HG03378 (cell line): ENCODE data around the gene JAKMIP2.
"Not testable (repeated sequence)": the region's sequence is repeated elsewhere in the genome, so short reads cannot be mapped to it uniquely, and the experiment has no call there.

ENCODE experiments used
- ATAC-seq: cut with Tn5 transposase; IDR thresholded peaks from one replicate; pipeline ENCODE4 v1.9.1; 2021; ENCODE audit warnings: mild to moderate bottlenecking, moderate library complexity; ENCODE audit not compliant: unreplicated experiment

The JAKMIP2 gene

DNA sequence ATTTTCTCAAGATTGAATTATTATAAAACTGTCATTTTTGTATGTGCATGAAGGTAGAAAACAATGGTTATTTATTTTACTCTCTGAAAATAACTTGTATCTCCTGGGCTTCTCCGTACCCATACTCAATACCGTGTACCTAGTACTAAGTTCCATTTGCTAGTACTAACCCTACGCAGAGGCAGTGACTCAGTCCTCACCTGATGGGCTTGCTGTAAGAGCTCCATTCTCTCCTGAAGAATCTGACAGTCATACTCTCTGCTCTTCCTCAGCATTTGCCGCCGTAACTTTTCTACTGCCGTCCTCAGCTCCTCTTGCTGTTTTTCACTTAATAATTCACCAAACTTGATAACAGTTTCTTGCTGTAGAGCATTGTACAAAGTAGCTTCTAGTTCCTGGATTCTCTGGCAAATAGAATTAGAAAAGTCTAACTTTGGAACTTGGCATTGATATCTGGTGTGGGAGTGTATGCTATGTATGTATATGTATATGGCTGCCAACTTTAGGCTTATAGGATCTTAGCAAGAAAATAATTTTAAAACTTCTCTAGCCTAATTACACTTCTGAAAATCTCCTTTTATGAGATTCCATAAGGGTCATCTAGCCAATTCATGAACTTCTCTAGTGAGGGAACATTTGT lies 164.7 kb downstream of the JAKMIP2 start:
- no peak for ATAC-seq

GRCh38 chr5:147617191-147617606 lies 165.3 kb downstream of the JAKMIP2 start:
- no peak for ATAC-seq

GRCh38 chr5:147616421-147616820 lies 166.1 kb downstream of the JAKMIP2 start:
- no peak for ATAC-seq

- no peak for ATAC-seq
These were observed 169.2 kb downstream of the JAKMIP2 start for GRCh38 chr5:147613359-147613758.

DNA sequence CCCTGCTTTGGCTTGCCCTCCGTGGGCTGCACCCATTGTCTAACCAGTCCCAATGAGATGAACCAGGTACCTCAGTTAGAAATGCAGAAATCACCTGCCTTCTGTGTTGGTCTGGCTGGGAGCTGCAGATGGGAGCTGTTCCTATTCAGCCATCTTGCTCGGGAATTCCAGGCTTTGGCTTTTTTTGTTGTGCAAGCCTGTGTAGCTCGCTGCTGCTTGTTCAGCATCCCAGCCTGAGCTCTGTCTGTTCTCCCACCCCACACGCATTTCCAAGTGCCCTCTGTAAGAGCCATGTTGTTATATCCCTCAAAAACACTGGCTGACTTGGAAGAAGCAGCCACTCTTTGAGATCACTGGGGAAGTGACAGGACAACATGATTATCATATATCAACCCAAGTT lies 171.0 kb downstream of the JAKMIP2 start:
- ATAC-seq = no peak

DNA sequence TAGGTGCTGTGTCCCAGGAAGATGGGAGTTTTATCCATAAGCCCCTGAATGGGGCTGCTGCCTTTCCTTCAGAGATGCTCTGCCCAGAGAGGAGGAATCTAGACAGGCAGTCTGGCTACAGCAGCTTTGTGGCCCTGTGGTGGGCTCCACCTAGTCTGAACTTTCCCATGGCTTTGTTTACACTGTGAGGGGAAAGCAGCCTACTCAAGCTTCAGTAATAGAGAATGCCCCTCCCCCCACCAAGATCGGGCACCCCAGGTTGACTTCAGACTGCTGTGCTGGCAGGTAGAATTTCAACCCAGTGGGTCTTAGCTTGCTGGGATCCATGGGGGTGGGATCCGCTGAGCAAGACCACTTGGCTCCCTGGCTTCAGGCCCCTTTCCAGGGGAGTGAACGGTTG lies 171.7 kb downstream of the JAKMIP2 start:
- no peak for ATAC-seq

- ATAC-seq = no peak
These were observed 180.9 kb downstream of the JAKMIP2 start for GRCh38 chr5:147601652-147602051.

DNA sequence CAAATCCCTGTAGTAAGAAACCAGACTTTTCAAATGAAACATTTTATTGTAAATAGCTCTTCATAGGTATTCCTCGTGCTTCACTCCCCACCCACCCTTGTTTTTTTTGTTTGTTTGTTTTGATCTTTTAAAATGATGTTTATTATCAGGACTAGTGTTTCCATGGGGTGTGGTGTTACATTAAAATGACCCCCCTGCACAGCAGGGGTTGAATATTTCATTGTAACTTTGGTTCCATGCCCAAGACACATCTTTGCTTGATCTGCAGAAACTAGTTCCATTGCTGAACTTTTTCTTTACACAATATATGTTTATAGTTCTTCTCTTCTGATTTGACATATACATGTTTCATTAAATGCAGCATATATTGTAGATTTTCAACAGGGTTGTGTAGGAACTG lies 191.4 kb downstream of the JAKMIP2 start:
- no peak for ATAC-seq

GRCh38 chr5:147590096-147590495 lies 192.4 kb downstream of the JAKMIP2 start:
- ATAC-seq = no peak

- ATAC-seq = no peak
These were observed 195.7 kb downstream of the JAKMIP2 start for GRCh38 chr5:147586832-147587231.

DNA sequence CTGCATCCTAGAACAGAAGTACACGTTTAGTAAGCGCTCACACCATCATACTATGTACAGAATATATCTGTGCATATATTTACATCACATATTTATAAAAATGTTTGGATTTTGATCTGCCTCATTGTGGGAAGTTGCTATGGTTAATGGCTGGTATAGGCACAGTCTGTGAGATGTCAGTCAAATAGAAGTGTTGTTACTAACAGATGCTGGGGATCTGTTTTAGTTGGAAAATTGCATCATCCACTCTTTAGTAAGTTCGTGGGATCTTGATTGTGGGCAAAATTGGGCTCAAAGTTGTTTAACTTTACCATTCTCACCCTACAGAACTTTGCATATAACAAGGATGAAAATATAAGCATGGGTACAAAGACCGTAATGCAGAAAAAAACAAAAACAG lies 196.3 kb downstream of the JAKMIP2 start:
- no peak for ATAC-seq

DNA sequence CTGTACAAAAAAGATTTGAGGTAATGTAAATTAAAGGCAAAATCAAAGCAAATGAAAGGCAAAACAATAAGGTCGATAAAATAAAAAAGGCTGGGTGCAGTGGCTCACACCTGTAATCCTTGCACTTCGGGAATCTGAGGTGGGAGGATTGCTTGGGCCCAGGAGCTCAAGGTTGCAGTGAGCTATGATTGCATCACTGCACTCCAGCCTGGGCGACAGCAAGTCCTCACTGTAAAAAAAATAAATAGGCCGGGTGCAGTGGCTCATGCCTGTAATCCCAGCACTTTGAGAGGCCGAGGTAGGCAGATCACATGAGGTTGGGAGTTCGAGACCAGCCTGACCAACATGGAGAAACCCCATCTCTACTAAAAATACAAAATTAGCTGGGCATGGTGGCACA lies 200.3 kb downstream of the JAKMIP2 start:
- ATAC-seq = not testable (repeated sequence)

DNA sequence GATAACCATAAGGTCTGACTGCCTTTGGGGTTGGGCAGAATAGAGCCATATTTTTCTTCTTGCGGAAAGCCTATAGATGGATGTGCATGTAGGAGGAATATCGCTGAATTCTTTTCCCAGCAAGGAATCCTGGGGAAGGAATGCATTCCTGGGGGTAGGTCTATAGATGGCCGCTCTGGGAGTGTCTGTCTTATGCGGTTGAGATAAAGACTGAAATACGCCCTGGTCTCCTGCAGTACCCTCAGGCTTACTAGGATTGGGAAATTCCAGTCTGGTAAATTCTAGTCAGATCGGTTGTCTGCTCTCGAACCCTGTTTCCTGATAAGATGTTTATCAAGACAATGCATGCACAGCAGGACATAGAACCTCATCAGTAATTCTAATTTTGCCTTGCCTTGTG lies 202.1 kb downstream of the JAKMIP2 start:
- not testable (repeated sequence) for ATAC-seq

- ATAC-seq = no peak
These were observed 204.1 kb downstream of the JAKMIP2 start for GRCh38 chr5:147578228-147579024.

DNA sequence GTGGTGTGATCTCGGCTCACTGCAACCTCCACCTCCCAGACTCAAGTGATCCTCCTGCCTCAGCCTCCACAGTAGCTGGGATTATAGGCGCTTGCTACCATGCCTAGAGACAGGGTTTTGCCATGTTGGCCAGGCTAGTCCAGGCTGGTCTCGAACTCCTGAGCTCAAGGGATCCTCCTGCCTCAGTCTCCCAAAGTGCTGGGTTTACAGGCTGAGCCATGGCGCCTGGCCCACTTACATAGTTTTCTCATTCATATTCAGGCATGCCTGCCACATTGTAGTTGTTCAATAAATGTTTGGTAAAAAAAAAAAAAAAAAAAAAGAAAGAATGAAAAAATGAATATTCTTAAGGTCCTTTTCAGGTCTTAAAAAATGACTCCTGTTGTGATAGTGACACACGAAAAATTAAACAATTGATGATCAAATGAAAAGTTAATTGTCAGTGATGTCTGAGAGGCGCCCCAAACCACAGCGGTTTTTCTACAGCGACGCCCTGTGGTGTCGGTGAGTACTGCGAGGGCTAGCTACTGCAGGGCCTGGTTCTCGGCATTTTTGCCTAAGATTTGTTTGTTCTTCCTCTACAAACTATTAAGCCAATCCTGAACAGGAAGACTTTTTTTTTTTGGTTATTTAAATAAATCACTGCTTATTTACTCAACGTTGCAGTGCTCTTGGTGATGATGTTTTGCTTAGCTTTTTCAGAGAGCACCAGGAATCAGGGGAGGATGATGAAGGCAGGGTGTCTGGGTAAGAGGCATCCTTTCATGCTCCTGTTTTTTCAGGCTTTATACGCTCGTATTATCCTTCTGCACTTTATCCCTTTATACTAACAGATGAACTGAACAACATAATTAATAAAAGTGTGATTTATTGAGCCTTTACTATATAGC lies 205.6 kb downstream of the JAKMIP2 start:
- peak; percentile 79 for ATAC-seq

DNA sequence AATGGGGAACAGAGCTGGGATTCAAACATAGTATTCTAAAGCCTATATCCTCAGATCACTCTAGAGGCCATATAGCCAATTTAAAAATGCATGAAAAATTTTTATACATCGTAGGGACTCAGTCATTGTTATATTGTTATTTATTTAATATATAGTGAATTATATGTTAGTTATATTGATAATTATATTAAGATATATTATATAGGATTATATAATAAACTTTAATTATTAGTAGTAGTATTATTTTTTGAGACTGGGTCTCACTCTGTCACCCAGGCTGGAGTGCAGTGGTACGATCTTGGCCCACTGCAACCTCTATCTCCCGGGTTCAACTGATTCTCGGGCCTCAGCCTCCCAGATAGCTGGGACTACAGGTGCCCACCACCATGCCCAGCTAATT lies 206.9 kb downstream of the JAKMIP2 start:
- ATAC-seq = no peak

GRCh38 chr5:147573211-147573610 lies 209.3 kb downstream of the JAKMIP2 start:
- no peak for ATAC-seq

GRCh38 chr5:147568710-147569406 lies 213.7 kb downstream of the JAKMIP2 start:
- no peak for ATAC-seq

DNA sequence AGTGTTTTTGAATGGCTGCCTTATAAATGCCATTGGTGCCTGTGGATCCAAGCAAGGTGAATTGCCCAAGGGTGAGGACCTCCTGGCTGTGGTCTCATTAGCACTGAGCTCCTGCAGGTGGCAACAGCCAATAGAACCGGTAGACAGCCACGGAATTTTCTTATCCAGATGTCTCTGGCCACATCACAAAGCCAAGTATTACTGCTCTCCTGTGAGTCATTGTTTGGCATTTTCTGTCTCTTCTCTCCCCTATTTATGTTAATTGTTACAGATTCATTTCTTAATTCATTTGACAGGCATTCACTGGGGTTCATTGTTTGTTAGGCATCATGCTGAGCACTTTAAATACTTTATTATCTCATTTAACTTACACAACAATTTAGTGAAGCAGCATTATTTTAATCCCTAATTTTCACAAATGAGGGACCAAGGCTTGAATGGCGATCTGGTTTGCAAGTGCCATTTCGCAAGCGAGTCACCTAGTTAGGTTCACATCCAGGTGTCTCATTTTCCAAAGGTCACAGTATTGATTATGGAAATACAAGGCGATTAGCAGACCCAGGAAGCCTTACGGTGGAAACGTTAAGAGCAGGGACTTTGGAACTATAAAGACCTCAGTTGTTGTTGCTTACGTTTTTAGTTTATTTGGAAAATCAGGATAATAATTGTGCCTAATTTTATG lies 214.5 kb downstream of the JAKMIP2 start:
- ATAC-seq = no peak

GRCh38 chr5:147565524-147565923 lies 217.0 kb downstream of the JAKMIP2 start:
- ATAC-seq = no peak
